ENCODE results near the gene HTRA3. TPM values are rescaled to one million over a fixed set of nuclear protein-coding genes. Genes with fewer than 3 reads are reported as not detected.

Gene HTRA3
- total and polyA plus RNA-seq, 3 donors from 2014 or later: 6.1 to 17.3 (median 12.2) TPM

DNA sequence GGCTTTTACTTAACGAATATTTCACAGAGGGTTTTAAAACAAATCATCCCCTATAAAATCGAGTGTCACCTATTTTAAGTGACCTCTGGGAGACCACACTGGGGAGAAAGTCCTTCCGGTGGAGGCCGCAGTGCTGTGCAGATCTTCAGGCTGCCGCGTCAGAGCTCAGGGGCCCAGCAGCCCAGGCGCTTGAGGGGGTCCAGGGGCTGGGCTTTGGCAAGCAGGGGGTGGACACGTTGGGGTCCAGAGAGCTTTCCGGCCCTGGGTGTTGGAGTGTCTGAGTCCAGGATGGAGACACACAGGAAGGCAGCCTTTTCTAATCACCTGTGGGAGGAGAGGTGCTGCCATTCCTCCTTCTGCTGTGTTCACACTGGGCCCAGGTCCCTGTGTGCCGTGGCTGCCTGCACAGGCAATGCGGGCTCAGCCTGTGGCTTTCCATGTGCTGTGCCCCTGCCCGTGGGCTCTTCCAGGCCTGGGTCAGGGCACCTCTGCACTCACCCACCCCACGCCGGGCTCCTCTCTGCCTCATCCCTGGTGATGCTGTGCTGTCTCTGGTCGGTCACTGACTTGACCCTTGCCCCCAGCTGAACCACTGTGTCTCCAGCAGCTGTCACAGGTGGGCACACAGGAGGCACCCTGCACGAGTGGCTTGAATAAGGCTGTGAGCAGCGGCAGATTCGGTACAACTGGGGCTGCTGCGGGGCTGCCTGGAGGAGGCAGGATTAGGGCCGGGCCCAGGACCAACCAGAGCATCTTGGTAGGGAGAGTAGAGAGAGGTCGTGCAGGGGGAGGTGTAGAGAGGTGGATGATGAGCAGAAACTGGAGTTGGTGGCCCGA, 10.0 kb downstream of the HTRA3 start:
- DNase-seq: no peak
- H3K4me1 ChIP-seq: peaks cover 21% of the 10 kb centered on the region
- WGBS, 2 donors: 84 to 86% methylated on average over 21 to 22 of the region's 22 CpGs
- TF ChIP-seq, protein P1, sequence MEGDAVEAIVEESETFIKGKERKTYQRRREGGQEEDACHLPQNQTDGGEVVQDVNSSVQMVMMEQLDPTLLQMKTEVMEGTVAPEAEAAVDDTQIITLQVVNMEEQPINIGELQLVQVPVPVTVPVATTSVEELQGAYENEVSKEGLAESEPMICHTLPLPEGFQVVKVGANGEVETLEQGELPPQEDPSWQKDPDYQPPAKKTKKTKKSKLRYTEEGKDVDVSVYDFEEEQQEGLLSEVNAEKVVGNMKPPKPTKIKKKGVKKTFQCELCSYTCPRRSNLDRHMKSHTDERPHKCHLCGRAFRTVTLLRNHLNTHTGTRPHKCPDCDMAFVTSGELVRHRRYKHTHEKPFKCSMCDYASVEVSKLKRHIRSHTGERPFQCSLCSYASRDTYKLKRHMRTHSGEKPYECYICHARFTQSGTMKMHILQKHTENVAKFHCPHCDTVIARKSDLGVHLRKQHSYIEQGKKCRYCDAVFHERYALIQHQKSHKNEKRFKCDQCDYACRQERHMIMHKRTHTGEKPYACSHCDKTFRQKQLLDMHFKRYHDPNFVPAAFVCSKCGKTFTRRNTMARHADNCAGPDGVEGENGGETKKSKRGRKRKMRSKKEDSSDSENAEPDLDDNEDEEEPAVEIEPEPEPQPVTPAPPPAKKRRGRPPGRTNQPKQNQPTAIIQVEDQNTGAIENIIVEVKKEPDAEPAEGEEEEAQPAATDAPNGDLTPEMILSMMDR (IDR thresholded peaks at IDR 0.05): no peak
- TF ChIP-seq POLR2A (IDR thresholded peaks at IDR 0.05): no peak
- no peaks in the 10 kb centered on the region for H3K36me3 ChIP-seq (ENCODE audit: low read depth, missing control alignments)
- H3K27ac ChIP-seq: no peak overlapping the region
- H3K9me3 ChIP-seq: no peaks in the 10 kb centered on the region
- H3K27me3 ChIP-seq: no peaks in the 10 kb centered on the region
- no peak overlapping the region for H3K4me3 ChIP-seq
- intact Hi-C loops (cut with DNase I; ENCODE audit: low total_unique reads): no loop called here

DNA sequence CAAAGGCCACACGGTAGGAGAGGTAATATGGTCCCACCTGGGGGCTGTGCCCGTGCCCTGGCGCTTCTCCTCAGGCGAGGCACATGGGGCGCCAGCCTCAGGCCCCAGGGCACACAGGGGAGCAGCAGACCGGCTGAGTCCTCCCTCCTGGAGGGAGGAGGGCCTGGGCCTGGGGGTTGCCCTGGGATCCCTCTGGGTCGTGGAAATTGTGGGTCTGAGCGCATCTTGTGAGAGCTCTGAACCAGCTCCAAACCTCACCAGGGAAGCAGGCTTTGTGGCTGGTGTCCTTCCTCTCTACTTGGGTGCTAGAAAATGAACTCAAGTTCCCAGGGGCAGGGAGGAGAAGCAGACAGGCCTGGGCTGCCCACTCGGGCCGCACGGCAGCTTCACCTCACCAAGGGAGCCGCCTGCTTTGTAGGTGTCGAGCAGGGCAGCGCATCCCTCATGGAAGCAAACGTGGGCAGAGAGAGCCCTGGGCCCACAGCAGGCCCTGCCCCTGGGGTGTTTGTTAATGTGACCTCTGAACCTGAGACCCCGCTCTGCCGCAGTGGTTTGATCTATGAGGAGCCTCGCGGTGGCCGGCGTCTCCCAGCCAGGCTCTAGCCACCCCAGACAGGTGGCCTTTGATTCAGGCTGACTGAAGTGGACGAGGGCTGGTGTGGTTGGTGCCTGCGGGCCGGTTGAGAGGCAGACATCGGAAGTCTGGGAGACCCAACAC, 10.8 kb downstream of the HTRA3 start:
- Histone ChIP-seq H3K27me3 (no peaks in the 10 kb centered on the region), H3K9me3 (no peaks in the 10 kb centered on the region), H3K36me3 (ENCODE audit: low read depth, missing control alignments) (no peaks in the 10 kb centered on the region), H3K4me3 (no peak overlapping the region), H3K4me1 (peaks cover 17% of the 10 kb centered on the region), H3K27ac (no peak overlapping the region)
- no peak for TF ChIP-seq POLR2A (IDR thresholded peaks at IDR 0.05)
- TF ChIP-seq, protein P1 (IDR thresholded peaks at IDR 0.05): no peak
- WGBS, 2 donors: 87 to 93% methylated on average over 21 to 25 of the region's 25 CpGs
- intact Hi-C loops (cut with DNase I; ENCODE audit: low total_unique reads): no loop called here
- no peak for DNase-seq

DNA sequence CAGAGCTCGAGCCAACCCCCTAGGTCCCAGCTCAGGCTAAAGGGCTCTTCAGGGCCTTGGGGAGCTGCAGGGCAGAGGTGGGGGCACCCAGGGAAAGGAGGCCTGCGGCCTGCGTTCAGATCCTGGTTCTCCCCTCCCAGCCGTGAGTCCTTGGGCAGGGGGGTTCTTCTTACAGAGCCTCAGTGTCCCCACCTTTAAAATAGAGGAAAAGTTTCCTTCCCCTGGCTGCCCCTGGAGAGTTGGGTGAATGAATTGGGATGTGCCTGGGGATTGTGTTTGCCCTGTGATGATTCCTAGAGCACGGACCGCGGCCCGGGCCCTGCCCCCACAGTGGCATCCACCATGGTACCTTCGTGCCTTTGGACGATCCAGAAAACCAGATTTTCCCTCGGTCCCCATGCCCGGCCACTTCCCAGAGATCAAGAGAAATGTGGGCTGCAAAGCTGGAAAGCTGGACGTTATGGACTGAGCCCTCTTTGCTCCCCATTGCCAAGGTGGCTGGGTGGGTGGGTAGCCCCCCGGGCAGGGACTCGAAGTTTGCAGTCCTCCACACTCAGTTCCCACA, 11.4 kb downstream of the HTRA3 start:
- Histone ChIP-seq H3K36me3 (ENCODE audit: low read depth, missing control alignments) (no peaks in the 10 kb centered on the region), H3K27me3 (no peaks in the 10 kb centered on the region), H3K4me1 (peaks cover 15% of the 10 kb centered on the region), H3K9me3 (no peaks in the 10 kb centered on the region), H3K27ac (no peak overlapping the region), H3K4me3 (no peak overlapping the region)
- TF ChIP-seq POLR2A (IDR thresholded peaks at IDR 0.05): no peak
- TF ChIP-seq, protein P1 (IDR thresholded peaks at IDR 0.05): no peak
- intact Hi-C loops (cut with DNase I; ENCODE audit: low total_unique reads): no loop called here
- DNase-seq: no peak
- WGBS, 2 donors: 90 to 92% methylated on average over 8 to 15 of the region's 15 CpGs

DNA sequence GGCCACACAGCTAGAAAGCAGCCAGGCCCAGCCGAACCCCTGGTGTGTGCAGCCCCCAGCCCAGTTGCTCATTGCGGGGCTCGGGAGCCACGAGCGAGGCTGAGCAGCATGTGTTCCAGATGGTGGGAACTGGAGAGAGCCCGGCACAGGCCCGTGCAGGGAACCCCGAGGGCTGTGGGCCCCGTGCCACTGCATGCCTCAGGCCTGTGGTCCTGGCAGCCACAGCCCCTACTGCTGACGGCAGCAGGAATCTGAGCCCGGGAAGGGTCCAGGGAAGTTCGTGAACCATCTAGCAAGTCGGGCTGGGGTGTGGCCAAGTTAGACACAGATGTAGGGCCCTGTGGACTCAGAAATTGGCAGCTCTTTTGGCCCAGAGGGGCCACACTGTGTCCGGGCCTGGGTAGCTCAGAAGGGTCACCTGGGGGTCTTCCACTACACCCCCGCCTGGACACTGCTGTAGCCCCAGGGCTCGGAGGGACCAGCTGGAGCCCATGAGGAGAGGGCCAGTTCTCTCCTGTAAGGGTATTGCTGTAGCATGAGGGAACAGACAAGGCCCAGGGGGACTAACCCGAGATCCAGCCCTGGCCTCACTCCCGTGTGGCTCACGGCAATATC, 12.1 kb downstream of the HTRA3 start:
- Histone ChIP-seq H3K27me3 (no peaks in the 10 kb centered on the region), H3K36me3 (ENCODE audit: low read depth, missing control alignments) (no peaks in the 10 kb centered on the region), H3K27ac (no peak overlapping the region), H3K9me3 (no peaks in the 10 kb centered on the region), H3K4me3 (no peak overlapping the region), H3K4me1 (peaks cover 15% of the 10 kb centered on the region)
- intact Hi-C loops (cut with DNase I; ENCODE audit: low total_unique reads): no loop called here
- 40 to 61% methylated on average over 9 to 19 of the region's 19 CpGs for WGBS, 2 donors
- no peak for TF ChIP-seq POLR2A (IDR thresholded peaks at IDR 0.05)
- TF ChIP-seq, protein P1 (IDR thresholded peaks at IDR 0.05): no peak
- peak; percentile 83 for DNase-seq
